ENCODE data around the gene CPZ. TPM values are rescaled to one million over a fixed set of nuclear protein-coding genes. Genes with fewer than 3 reads are reported as not detected.

Gene CPZ
- total and polyA plus RNA-seq, 10 donors = 0.11 to 8.5 (median 0.93) TPM; not detected in 1

GRCh38 chr4:8556341-8557150 is 36.0 kb upstream of the CPZ start:
- H3K4me1 ChIP-seq = no peaks in the 10 kb centered on the region
- intact Hi-C loops (cut with DNase I; ENCODE audit: low total_unique reads) = no loop called here
- H3K9me3 ChIP-seq = peaks cover 0 to 5% (median 0%) of the 10 kb centered on the region in 8 donors
- 80 to 88% (median 85%) methylated on average over 17 of the region's 17 CpGs for WGBS, 5 donors
- H3K27ac ChIP-seq = no peak overlapping the region
- no peak overlapping the region for H3K4me3 ChIP-seq
- no peaks in the 10 kb centered on the region for H3K36me3 ChIP-seq
- peaks cover 0 to 16% (median 0%) of the 10 kb centered on the region in 7 donors for H3K27me3 ChIP-seq (replicated peaks in 1 of 7)
- TF ChIP-seq POLR2A (IDR thresholded peaks at IDR 0.05) = no peak
- no peak for TF ChIP-seq CTCF (IDR thresholded peaks at IDR 0.05 in 8 of 11, conservative IDR thresholded peaks at IDR 0.05 in 3 of 11)
- TF ChIP-seq POLR2AphosphoS5 (IDR thresholded peaks at IDR 0.05) = no peak
- peak; percentile 41 for DNase-seq

- Histone ChIP-seq H3K27ac (no peak overlapping the region), H3K36me3 (no peaks in the 10 kb centered on the region), H3K4me1 (no peaks in the 10 kb centered on the region), H3K9me3 (no peaks in the 10 kb centered on the region), H3K27me3 (replicated peaks in 1 of 7) (peaks cover 0 to 16% (median 0%) of the 10 kb centered on the region in 7 donors), H3K4me3 (no peak overlapping the region)
- TF ChIP-seq CTCF (IDR thresholded peaks at IDR 0.05 in 8 of 11, conservative IDR thresholded peaks at IDR 0.05 in 3 of 11) = no peak
- no peak for TF ChIP-seq POLR2A (IDR thresholded peaks at IDR 0.05)
- TF ChIP-seq POLR2AphosphoS5 (IDR thresholded peaks at IDR 0.05) = no peak
- intact Hi-C loops (cut with DNase I; ENCODE audit: low total_unique reads) = no loop called here
- WGBS, 5 donors = 69 to 81% (median 77%) methylated on average over 20 to 21 of the region's 21 CpGs
- peak; percentile 68 for DNase-seq
Observed at GRCh38 chr4:8557151-8558076, 35.2 kb upstream of the CPZ start.

GRCh38 chr4:8558080-8558960 is 34.2 kb upstream of the CPZ start:
- TF ChIP-seq POLR2AphosphoS5 (IDR thresholded peaks at IDR 0.05) = no peak
- TF ChIP-seq CTCF (IDR thresholded peaks at IDR 0.05 in 8 of 11, conservative IDR thresholded peaks at IDR 0.05 in 3 of 11) = no peak
- TF ChIP-seq POLR2A (IDR thresholded peaks at IDR 0.05) = no peak
- H3K4me1 ChIP-seq = no peaks in the 10 kb centered on the region
- 82 to 87% (median 85%) methylated on average over 14 to 21 of the region's 21 CpGs for WGBS, 5 donors
- no peak overlapping the region for H3K27ac ChIP-seq
- no peak overlapping the region for H3K4me3 ChIP-seq
- H3K36me3 ChIP-seq = no peaks in the 10 kb centered on the region
- intact Hi-C loops (cut with DNase I; ENCODE audit: low total_unique reads) = no loop called here
- no peaks in the 10 kb centered on the region for H3K9me3 ChIP-seq
- peaks cover 0 to 16% (median 0%) of the 10 kb centered on the region in 7 donors for H3K27me3 ChIP-seq (replicated peaks in 1 of 7)
- peak; percentile 42 for DNase-seq
